HCT116 (cell line): Measurements from ENCODE around the gene CPNE7. TPM values are rescaled to one million over a fixed set of nuclear protein-coding genes. Genes with fewer than 3 reads are reported as not detected.

Experiments used
- ATAC-seq: fragments of 200-7000 bp; cut with Tn5 transposase; 2 replicates; pipeline ENCODE4 v1.9.1; 2020; ENCODE audit warnings: mild to moderate bottlenecking, moderate library complexity
- BruUV-seq: library from RNA; stranded (reverse); fragments of 400-500 nt; replicated peaks from 2 replicates; lab custom pipeline; 2021; lab: Mats Ljungman, UMichigan
- CTCF ChIA-PET: fragments of 300-600 bp; sonication (Branson Sonifier 250); formaldehyde crosslinking; loops from one replicate; lab custom pipeline; 2021; ENCODE audit warnings: antibody characterized with exemption; lab: Charles Lee
- POLR2A ChIA-PET: fragments of 300-600, 350-600 bp; sonication (Branson Sonifier 250); formaldehyde crosslinking; loops from one replicate; lab custom pipeline; 2021; ENCODE audit warnings: antibody characterized with exemption; lab: Charles Lee
- RAD21 ChIA-PET, 2 experiments: fragments of 300-600 bp; sonication (Branson Sonifier 250); formaldehyde crosslinking; loops; one replicate each; lab custom pipeline; 2023; ENCODE audit warnings: low total read pairs in 2 of 2; ENCODE audit not compliant: uncharacterized antibody in 2 of 2, unreplicated experiment in 2 of 2, low non-redundant PET in 1 of 2; lab: Charles Lee
- DNase-seq: peaks from one replicate; pipeline ENCODE4 v3.0.0-alpha.2; 2010; ENCODE audit warnings: low read depth, low spot score
- H2AFZ ChIP-seq: fragments of 200-600 bp; shearing (Covaris generic), sonication (generic); 2 replicates; pipeline ENCODE4 v1.6.1; 2017; ENCODE audit warnings: low read depth, mixed run types, mixed read lengths, antibody characterized with exemption, low read length; ENCODE audit not compliant: poor library complexity, severe bottlenecking
- H3K27ac ChIP-seq: 2 replicates; pipeline ENCODE4 v1.5.1; 2012; ENCODE audit warnings: low read depth, low read length
- H3K27me3 ChIP-seq: fragments of 200-600 bp; sonication (generic); 2 replicates; pipeline ENCODE4 v1.6.1; 2016; ENCODE audit warnings: mixed run types, low read length, mixed read lengths; ENCODE audit not compliant: insufficient read depth
- H3K36me3 ChIP-seq, 2 experiments: fragments of 200-500 bp in 1 of 2; fragments of 200-600 bp in 1 of 2; sonication (Bioruptor generic) in 1 of 2; sonication (generic) in 1 of 2; 2 replicates each; pipeline versions ENCODE4 v1.5.1 to v1.6.1; 2014 to 2016; ENCODE audit warnings: low read length in 2 of 2, inconsistent platforms in 1 of 2, mixed read lengths in 1 of 2, mixed run types in 1 of 2; ENCODE audit not compliant: insufficient read depth in 2 of 2, control insufficient read depth in 1 of 2
- H3K4me1 ChIP-seq, 2 experiments: fragments of 200-600 bp in 1 of 2; sonication (generic) in 1 of 2; 2 replicates each; pipeline versions ENCODE4 v1.5.1 to v1.6.1; 2012 to 2017; ENCODE audit warnings: low read length in 2 of 2, inconsistent platforms in 1 of 2, mild to moderate bottlenecking in 1 of 2, mixed read lengths in 1 of 2, mixed run types in 1 of 2, moderate library complexity in 1 of 2; ENCODE audit not compliant: insufficient read depth in 2 of 2, control insufficient read depth in 1 of 2
- H3K4me2 ChIP-seq: fragments of 200-600 bp; sonication (generic); 2 replicates; pipeline ENCODE4 v1.6.1; 2017; ENCODE audit warnings: mixed run types, low read length, mixed read lengths
- H3K4me3 ChIP-seq, 2 experiments: fragments of 200-600 bp in 1 of 2; sonication (generic) in 1 of 2; replicated peaks in 1 of 2; 2 replicates each; pipeline ENCODE4 v1.5.1; 2011 to 2016; ENCODE audit warnings: low read length in 2 of 2, control low read depth in 1 of 2, low read depth in 1 of 2, mild to moderate bottlenecking in 1 of 2, mixed read lengths in 1 of 2, mixed run types in 1 of 2
- H3K79me2 ChIP-seq: fragments of 200-600 bp; sonication (generic); 2 replicates; pipeline ENCODE4 v1.6.1; 2017; ENCODE audit warnings: mild to moderate bottlenecking, mixed run types, low read length, moderate library complexity, mixed read lengths; ENCODE audit not compliant: insufficient read depth
- H3K9ac ChIP-seq: fragments of 200-600 bp; sonication (generic); 2 replicates; pipeline ENCODE4 v1.6.1; 2016; ENCODE audit warnings: low read length, mixed read lengths
- H3K9me2 ChIP-seq: fragments of 200-600 bp; sonication (generic), shearing (Covaris generic); 2 replicates; pipeline ENCODE4 v1.6.1; 2017; ENCODE audit warnings: mixed run types, mild to moderate bottlenecking, moderate library complexity; ENCODE audit not compliant: insufficient read depth
- H3K9me3 ChIP-seq, 2 experiments: fragments of 200-500 bp in 1 of 2; fragments of 200-600 bp in 1 of 2; sonication (Bioruptor generic) in 1 of 2; sonication (generic) in 1 of 2; 2 replicates each; pipeline ENCODE4 v1.6.1; 2014 to 2017; ENCODE audit warnings: low read length in 2 of 2, mixed read lengths in 2 of 2, inconsistent platforms in 1 of 2, low read depth in 1 of 2, mild to moderate bottlenecking in 1 of 2, mixed run types in 1 of 2, moderate library complexity in 1 of 2; ENCODE audit not compliant: control insufficient read depth in 1 of 2, insufficient read depth in 1 of 2
- H4K20me1 ChIP-seq: fragments of 200-600 bp; sonication (generic), shearing (Covaris generic); 2 replicates; pipeline ENCODE4 v1.6.1; 2017; ENCODE audit warnings: mixed run types, mild to moderate bottlenecking, moderate library complexity; ENCODE audit not compliant: insufficient read depth
- CEBPB ChIP-seq: IDR thresholded peaks from 2 replicates; pipeline ENCODE4 v1.6.1; 2012; ENCODE audit warnings: low read depth
- EGR1 ChIP-seq: IDR thresholded peaks from 2 replicates; pipeline ENCODE4 v1.6.1; 2012; ENCODE audit warnings: low read depth
- EZH2phosphoT487 ChIP-seq: fragments of 200-600 bp; IDR thresholded peaks from 2 replicates; pipeline ENCODE4 v1.6.1; 2018; ENCODE audit warnings: antibody characterized with exemption, borderline replicate concordance
- FOSL1 ChIP-seq: IDR thresholded peaks from 2 replicates; pipeline ENCODE4 v1.6.1; 2012; ENCODE audit warnings: low read depth
- JUND ChIP-seq: IDR thresholded peaks from 2 replicates; pipeline ENCODE4 v1.6.1; 2012
- POLR2AphosphoS5 ChIP-seq: IDR thresholded peaks from 2 replicates; pipeline ENCODE4 v1.6.1; 2011; ENCODE audit warnings: mild to moderate bottlenecking, low read depth, low read length, moderate library complexity
- SIN3A ChIP-seq: IDR thresholded peaks from 2 replicates; pipeline ENCODE4 v1.6.1; 2012; ENCODE audit warnings: low read depth
- SP1 ChIP-seq: IDR thresholded peaks from 2 replicates; pipeline ENCODE4 v1.6.1; 2012; ENCODE audit warnings: low read depth
- SRF ChIP-seq: IDR thresholded peaks from 2 replicates; pipeline ENCODE4 v1.6.1; 2012; ENCODE audit warnings: low read depth
- YY1 ChIP-seq: IDR thresholded peaks from 2 replicates; pipeline ENCODE4 v1.6.1; 2011; ENCODE audit warnings: low read length, low read depth, moderate library complexity, mild to moderate bottlenecking; ENCODE audit not compliant: insufficient replicate concordance; ENCODE audit errors: extremely low read depth
- ZFX ChIP-seq: fragments of 450-650 bp; IDR thresholded peaks from 2 replicates; pipeline ENCODE4 v1.6.1; 2017
- intact Hi-C: fragments of 100-400 bp; cut with micrococcal nuclease; formaldehyde crosslinking; loops from 2 replicates; pipeline ENCODE4 v1.10.0; 2022
- total RNA-seq: library from RNA; stranded (reverse); gene quantifications from one replicate; pipeline ENCODE4 v1.2.1, GENCODE V29; 2021; ENCODE audit not compliant: unreplicated experiment
- TF ChIP-seq, protein P1 (sequence below), 3 experiments: fragments of 200-600 bp in 1 of 3; sonication (generic) in 1 of 3; IDR thresholded peaks in 2 of 3; conservative IDR thresholded peaks in 1 of 3; 2 replicates each; pipeline ENCODE4 v1.5.1; 2012 to 2017; ENCODE audit warnings: low read depth in 2 of 3, low read length in 2 of 3, antibody characterized with exemption in 1 of 3, borderline replicate concordance in 1 of 3, control low read depth in 1 of 3, mild to moderate bottlenecking in 1 of 3, mixed read lengths in 1 of 3, mixed run types in 1 of 3, moderate library complexity in 1 of 3; ENCODE audit not compliant: insufficient read depth in 1 of 3
- TF ChIP-seq, protein P2 (sequence below): IDR thresholded peaks from 2 replicates; pipeline ENCODE4 v1.6.1; 2011; ENCODE audit warnings: mild to moderate bottlenecking, low read length, moderate library complexity; ENCODE audit not compliant: insufficient replicate concordance; ENCODE audit errors: extremely low read depth
- TF ChIP-seq, protein P3 (sequence below): IDR thresholded peaks from 2 replicates; pipeline ENCODE4 v1.6.1; 2012

CPNE7 gene
- total RNA-seq, 1 experiment from 2014 or later: 201 TPM

DNA sequence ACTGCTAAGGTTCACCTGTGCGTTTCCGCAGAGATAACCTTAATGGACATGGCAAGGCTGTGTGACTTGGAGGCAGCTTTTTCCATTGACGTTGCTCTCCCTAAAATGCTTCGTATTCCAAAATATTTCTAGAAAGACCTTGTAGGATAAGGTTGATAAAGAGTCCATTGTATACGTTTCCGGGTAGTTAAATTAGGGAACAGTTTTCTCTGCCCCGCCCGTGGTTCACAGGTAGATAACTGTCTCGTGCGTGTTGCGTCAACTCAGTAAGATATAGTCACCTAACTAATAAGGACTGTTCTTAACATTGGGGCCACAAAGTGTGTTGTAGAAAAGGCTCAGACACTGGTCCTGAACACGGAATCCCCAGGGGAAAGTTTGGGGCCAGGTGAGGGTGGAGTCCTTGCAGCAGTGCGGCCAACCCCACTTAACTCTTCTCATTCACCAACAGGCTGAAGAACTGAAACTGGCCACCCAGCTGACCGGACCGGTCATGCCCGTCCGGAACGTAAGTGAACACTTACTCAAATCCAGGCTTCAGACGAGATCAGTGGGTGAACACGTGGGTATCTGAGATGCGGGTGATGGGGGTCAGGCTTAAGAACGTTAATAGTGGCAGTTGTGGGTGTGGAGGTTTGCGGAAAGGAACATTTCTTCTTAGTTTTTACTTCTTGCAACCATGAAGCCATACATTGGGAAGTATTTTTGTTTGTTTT, 13.5 kb upstream of the CPNE7 start:
- Histone ChIP-seq H3K27ac (peak overlapping the region; percentile 96), H4K20me1 (peaks cover 42% of the 10 kb centered on the region; the same call in 1 of the 2 replicates), H3K9me3 (no peaks in the 10 kb centered on the region), H3K27me3 (no peaks in the 10 kb centered on the region), H3K9me2 (no peaks in the 10 kb centered on the region), H3K36me3 (peaks cover 23 to 34% of the 10 kb centered on the region in 2 experiments), H3K9ac (peak overlapping the region; percentile 96), H3K4me2 (peak overlapping the region; percentile 84), H3K79me2 (peaks cover 50% of the 10 kb centered on the region), H2AFZ (no peak overlapping the region), H3K4me1 (peaks cover 58 to 78% of the 10 kb centered on the region in 2 experiments), H3K4me3 (peak overlapping the region; percentile 83 to 89)
- intact Hi-C loops: loop anchor here (10.0 kb wide), 1 partner anchor 747 kb away; the partner anchor contains the start of gene APRT
- peak; percentile 42 for TF ChIP-seq POLR2AphosphoS5
- TF ChIP-seq EZH2phosphoT487: no peak
- POLR2A ChIA-PET: interaction anchor here (0.9 to 1.5 kb wide), 2 partner anchors 138 to 468 kb away, joined by 3 read pairs; partner anchors contain the start of gene ACSF3
- DNase-seq (no peak), ATAC-seq (no peak)
- RAD21 ChIA-PET: no interaction called here
- CTCF ChIA-PET: no interaction called here
- TSS peak; percentile 53 for BruUV-seq

DNA sequence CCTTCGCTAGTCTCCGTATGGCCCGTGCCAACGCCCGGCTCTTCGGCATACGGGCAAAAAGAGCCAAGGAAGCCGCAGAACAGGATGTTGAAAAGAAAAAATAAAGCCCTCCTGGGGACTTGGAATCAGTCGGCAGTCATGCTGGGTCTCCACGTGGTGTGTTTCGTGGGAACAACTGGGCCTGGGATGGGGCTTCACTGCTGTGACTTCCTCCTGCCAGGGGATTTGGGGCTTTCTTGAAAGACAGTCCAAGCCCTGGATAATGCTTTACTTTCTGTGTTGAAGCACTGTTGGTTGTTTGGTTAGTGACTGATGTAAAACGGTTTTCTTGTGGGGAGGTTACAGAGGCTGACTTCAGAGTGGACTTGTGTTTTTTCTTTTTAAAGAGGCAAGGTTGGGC, 12.6 kb upstream of the CPNE7 start:
- TF ChIP-seq, protein P1, sequence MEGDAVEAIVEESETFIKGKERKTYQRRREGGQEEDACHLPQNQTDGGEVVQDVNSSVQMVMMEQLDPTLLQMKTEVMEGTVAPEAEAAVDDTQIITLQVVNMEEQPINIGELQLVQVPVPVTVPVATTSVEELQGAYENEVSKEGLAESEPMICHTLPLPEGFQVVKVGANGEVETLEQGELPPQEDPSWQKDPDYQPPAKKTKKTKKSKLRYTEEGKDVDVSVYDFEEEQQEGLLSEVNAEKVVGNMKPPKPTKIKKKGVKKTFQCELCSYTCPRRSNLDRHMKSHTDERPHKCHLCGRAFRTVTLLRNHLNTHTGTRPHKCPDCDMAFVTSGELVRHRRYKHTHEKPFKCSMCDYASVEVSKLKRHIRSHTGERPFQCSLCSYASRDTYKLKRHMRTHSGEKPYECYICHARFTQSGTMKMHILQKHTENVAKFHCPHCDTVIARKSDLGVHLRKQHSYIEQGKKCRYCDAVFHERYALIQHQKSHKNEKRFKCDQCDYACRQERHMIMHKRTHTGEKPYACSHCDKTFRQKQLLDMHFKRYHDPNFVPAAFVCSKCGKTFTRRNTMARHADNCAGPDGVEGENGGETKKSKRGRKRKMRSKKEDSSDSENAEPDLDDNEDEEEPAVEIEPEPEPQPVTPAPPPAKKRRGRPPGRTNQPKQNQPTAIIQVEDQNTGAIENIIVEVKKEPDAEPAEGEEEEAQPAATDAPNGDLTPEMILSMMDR (IDR thresholded peaks at IDR 0.05 in 2 of 3, conservative IDR thresholded peaks at IDR 0.05 in 1 of 3; ENCODE audit: borderline replicate concordance in 1 of 3, insufficient read depth in 1 of 3, low read depth in 2 of 3, low read length in 2 of 3): no peak
- TF ChIP-seq, protein P2, sequence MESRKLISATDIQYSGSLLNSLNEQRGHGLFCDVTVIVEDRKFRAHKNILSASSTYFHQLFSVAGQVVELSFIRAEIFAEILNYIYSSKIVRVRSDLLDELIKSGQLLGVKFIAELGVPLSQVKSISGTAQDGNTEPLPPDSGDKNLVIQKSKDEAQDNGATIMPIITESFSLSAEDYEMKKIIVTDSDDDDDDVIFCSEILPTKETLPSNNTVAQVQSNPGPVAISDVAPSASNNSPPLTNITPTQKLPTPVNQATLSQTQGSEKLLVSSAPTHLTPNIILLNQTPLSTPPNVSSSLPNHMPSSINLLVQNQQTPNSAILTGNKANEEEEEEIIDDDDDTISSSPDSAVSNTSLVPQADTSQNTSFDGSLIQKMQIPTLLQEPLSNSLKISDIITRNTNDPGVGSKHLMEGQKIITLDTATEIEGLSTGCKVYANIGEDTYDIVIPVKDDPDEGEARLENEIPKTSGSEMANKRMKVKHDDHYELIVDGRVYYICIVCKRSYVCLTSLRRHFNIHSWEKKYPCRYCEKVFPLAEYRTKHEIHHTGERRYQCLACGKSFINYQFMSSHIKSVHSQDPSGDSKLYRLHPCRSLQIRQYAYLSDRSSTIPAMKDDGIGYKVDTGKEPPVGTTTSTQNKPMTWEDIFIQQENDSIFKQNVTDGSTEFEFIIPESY: no peak
- no peak for TF ChIP-seq SRF
- no peak for TF ChIP-seq ZFX
- TF ChIP-seq POLR2AphosphoS5: no peak
- TF ChIP-seq YY1: no peak
- no peak for TF ChIP-seq SP1
- no peak for TF ChIP-seq SIN3A
- TF ChIP-seq, protein P3, sequence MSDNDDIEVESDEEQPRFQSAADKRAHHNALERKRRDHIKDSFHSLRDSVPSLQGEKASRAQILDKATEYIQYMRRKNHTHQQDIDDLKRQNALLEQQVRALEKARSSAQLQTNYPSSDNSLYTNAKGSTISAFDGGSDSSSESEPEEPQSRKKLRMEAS: no peak
- TF ChIP-seq JUND: no peak
- TF ChIP-seq CEBPB: no peak
- TF ChIP-seq EGR1: no peak
- TF ChIP-seq EZH2phosphoT487: no peak
- TF ChIP-seq FOSL1: no peak
- ChIA-PET RAD21 (no interaction called here), POLR2A (interaction anchor here (1.2 to 1.5 kb wide), 2 partner anchors 137 to 469 kb away, joined by 3 read pairs; partner anchors contain the start of gene ACSF3), CTCF (no interaction called here)
- intact Hi-C loops: loop anchor here (10.0 kb wide), 1 partner anchor 748 kb away; the partner anchor contains the start of gene APRT
- Histone ChIP-seq H3K79me2 (peaks cover 50% of the 10 kb centered on the region), H3K4me2 (peak overlapping the region; percentile 84), H3K9me3 (no peaks in the 10 kb centered on the region), H3K27ac (peak overlapping the region; percentile 96), H3K9ac (peak overlapping the region; percentile 96), H2AFZ (no peak overlapping the region), H4K20me1 (peaks cover 42% of the 10 kb centered on the region; the same call in 1 of the 2 replicates), H3K4me1 (peaks cover 55 to 69% of the 10 kb centered on the region in 2 experiments), H3K9me2 (no peaks in the 10 kb centered on the region), H3K27me3 (no peaks in the 10 kb centered on the region), H3K36me3 (peaks cover 23 to 34% of the 10 kb centered on the region in 2 experiments), H3K4me3 (peak overlapping the region; percentile 1 to 83)
- BruUV-seq: no TSS peak
- ATAC-seq (no peak), DNase-seq (no peak)
